Panc1 (cell line): ENCODE measurements around the gene NDUFB8. TPM values are rescaled to one million over a fixed set of nuclear protein-coding genes. Genes with fewer than 3 reads are reported as not detected.

Experiments
- ATAC-seq: fragments of 200-7000 bp; cut with Tn5 transposase; 2 replicates; pipeline ENCODE4 v1.9.1; 2020; ENCODE audit warnings: mild to moderate bottlenecking, moderate library complexity
- BruUV-seq: library from RNA; stranded (reverse); fragments of 400-500 nt; replicated peaks from 2 replicates; lab custom pipeline; 2021; lab: Mats Ljungman, UMichigan
- CTCF ChIA-PET: fragments of 300-600 bp; sonication (Branson Sonifier 250); formaldehyde crosslinking; loops from one replicate; lab custom pipeline; 2022; ENCODE audit warnings: antibody characterized with exemption; lab: Charles Lee
- POLR2A ChIA-PET: fragments of 300-600 bp; sonication (Branson Sonifier 250); formaldehyde crosslinking; loops from one replicate; lab custom pipeline; 2022; ENCODE audit warnings: antibody characterized with exemption; lab: Charles Lee
- DNase-seq: peaks from one replicate; pipeline ENCODE4 v3.0.0-alpha.2; 2010; ENCODE audit warnings: low read depth, low spot score
- H3K27ac ChIP-seq: 2 replicates; pipeline ENCODE4 v1.5.1; 2011; ENCODE audit warnings: mild to moderate bottlenecking, low read length, inconsistent platforms
- H3K27me3 ChIP-seq: fragments of 200-500 bp; sonication (Bioruptor generic); 2 replicates; pipeline ENCODE4 v1.6.0; 2014; ENCODE audit warnings: low read length, inconsistent platforms; ENCODE audit not compliant: control insufficient read depth, insufficient read depth
- H3K36me3 ChIP-seq: fragments of 200-500 bp; sonication (Bioruptor generic); 2 replicates; pipeline ENCODE4 v1.5.1; 2014; ENCODE audit warnings: inconsistent platforms, mild to moderate bottlenecking, low read length, moderate library complexity; ENCODE audit not compliant: control insufficient read depth, insufficient read depth
- H3K4me1 ChIP-seq: 2 replicates; pipeline ENCODE4 v1.5.1; 2011; ENCODE audit warnings: inconsistent platforms, mild to moderate bottlenecking, low read length, moderate library complexity; ENCODE audit not compliant: control insufficient read depth, insufficient read depth
- H3K4me3 ChIP-seq, 2 experiments: 2 replicates each; pipeline ENCODE4 v1.5.1; 2011 to 2012; ENCODE audit warnings: low read depth in 2 of 2, low read length in 2 of 2, mild to moderate bottlenecking in 2 of 2, inconsistent platforms in 1 of 2, moderate library complexity in 1 of 2
- H3K9me3 ChIP-seq: fragments of 200-500 bp; sonication (Bioruptor generic); 2 replicates; pipeline ENCODE4 v1.5.1; 2014; ENCODE audit warnings: low read depth, mild to moderate bottlenecking, inconsistent platforms, low read length, moderate library complexity; ENCODE audit not compliant: control insufficient read depth, insufficient read depth
- CTCF ChIP-seq: fragments of 450-650 bp; IDR thresholded peaks from 2 replicates; pipeline ENCODE4 v1.5.1; 2017; ENCODE audit warnings: mild to moderate bottlenecking
- POLR2AphosphoS5 ChIP-seq: IDR thresholded peaks from 2 replicates; pipeline ENCODE4 v1.6.1; 2012; ENCODE audit warnings: mild to moderate bottlenecking, low read depth, low read length, moderate library complexity
- SIN3A ChIP-seq: IDR thresholded peaks from 2 replicates; pipeline ENCODE4 v1.6.1; 2012; ENCODE audit warnings: low read depth, mild to moderate bottlenecking, low read length, moderate library complexity, borderline replicate concordance; ENCODE audit not compliant: insufficient read depth
- TCF7L2 ChIP-seq: IDR thresholded peaks from 2 replicates; pipeline ENCODE4 v1.6.1; 2011; ENCODE audit warnings: mild to moderate bottlenecking, low read depth, low read length, inconsistent platforms
- in situ Hi-C: cut with HindIII; loops from 2 replicates; pipeline ENCODE4 v1.10.0; 2016; ENCODE audit warnings: low sequenced_read_pairs, low pct_unique_long_range_greater_than_20kb
- intact Hi-C: fragments of 100-400 bp; cut with micrococcal nuclease; formaldehyde crosslinking; loops from one replicate; pipeline ENCODE4 v1.10.0; 2022; ENCODE audit not compliant: unreplicated experiment
- total RNA-seq: library from RNA; stranded (reverse); gene quantifications from one replicate; pipeline ENCODE4 v1.2.1, GENCODE V29; 2021; ENCODE audit not compliant: unreplicated experiment
- TF ChIP-seq, protein P1 (sequence below), 2 experiments: IDR thresholded peaks; 2 replicates each; pipeline ENCODE4 v1.6.1; 2011 to 2012; ENCODE audit warnings: low read depth in 2 of 2, control low read depth in 1 of 2, low read length in 1 of 2, mild to moderate bottlenecking in 1 of 2, moderate library complexity in 1 of 2; ENCODE audit not compliant: insufficient read depth in 1 of 2

The NDUFB8 gene
- total RNA-seq, 1 experiment from 2014 or later, result 242 TPM

- intact Hi-C loops, result no loop called here
- POLR2A ChIA-PET, result interaction anchor here (0.6 to 0.7 kb wide), 3 partner anchors 56 to 240 kb away, joined by 6 to 12 read pairs (median 10); no protein-coding TSS in a partner anchor
- no peaks in the 10 kb centered on the region; the same call in 1 of the 2 replicates for H3K27me3 ChIP-seq
These were observed 41.6 kb upstream of the NDUFB8 start for GRCh38 chr10:100571084-100571856.

GRCh38 chr10:100570506-100570905 is 40.8 kb upstream of the NDUFB8 start:
- POLR2A ChIA-PET, result no interaction called here
- Histone ChIP-seq H3K4me3 (no peak overlapping the region), H3K9me3 (no peaks in the 10 kb centered on the region), H3K4me1 (no peaks in the 10 kb centered on the region), H3K27me3 (no peaks in the 10 kb centered on the region; the same call in 1 of the 2 replicates), H3K36me3 (no peaks in the 10 kb centered on the region), H3K27ac (no peak overlapping the region)
- ATAC-seq (no peak), DNase-seq (no peak)
- CTCF ChIA-PET, result no interaction called here
- intact Hi-C loops (no loop called here), in situ Hi-C loops (no loop called here)
- TF ChIP-seq, protein P1, sequence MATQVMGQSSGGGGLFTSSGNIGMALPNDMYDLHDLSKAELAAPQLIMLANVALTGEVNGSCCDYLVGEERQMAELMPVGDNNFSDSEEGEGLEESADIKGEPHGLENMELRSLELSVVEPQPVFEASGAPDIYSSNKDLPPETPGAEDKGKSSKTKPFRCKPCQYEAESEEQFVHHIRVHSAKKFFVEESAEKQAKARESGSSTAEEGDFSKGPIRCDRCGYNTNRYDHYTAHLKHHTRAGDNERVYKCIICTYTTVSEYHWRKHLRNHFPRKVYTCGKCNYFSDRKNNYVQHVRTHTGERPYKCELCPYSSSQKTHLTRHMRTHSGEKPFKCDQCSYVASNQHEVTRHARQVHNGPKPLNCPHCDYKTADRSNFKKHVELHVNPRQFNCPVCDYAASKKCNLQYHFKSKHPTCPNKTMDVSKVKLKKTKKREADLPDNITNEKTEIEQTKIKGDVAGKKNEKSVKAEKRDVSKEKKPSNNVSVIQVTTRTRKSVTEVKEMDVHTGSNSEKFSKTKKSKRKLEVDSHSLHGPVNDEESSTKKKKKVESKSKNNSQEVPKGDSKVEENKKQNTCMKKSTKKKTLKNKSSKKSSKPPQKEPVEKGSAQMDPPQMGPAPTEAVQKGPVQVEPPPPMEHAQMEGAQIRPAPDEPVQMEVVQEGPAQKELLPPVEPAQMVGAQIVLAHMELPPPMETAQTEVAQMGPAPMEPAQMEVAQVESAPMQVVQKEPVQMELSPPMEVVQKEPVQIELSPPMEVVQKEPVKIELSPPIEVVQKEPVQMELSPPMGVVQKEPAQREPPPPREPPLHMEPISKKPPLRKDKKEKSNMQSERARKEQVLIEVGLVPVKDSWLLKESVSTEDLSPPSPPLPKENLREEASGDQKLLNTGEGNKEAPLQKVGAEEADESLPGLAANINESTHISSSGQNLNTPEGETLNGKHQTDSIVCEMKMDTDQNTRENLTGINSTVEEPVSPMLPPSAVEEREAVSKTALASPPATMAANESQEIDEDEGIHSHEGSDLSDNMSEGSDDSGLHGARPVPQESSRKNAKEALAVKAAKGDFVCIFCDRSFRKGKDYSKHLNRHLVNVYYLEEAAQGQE (IDR thresholded peaks at IDR 0.05; ENCODE audit: insufficient read depth in 1 of 2, low read depth in 2 of 2, low read length in 1 of 2), result no peak
- TF ChIP-seq CTCF (no peak), POLR2AphosphoS5 (no peak)
- BruUV-seq, result no TSS peak

More at GRCh38 chr10:100571084-100571856, 41.6 kb upstream of the NDUFB8 start:
- Histone ChIP-seq H3K4me1 (no peaks in the 10 kb centered on the region), H3K4me3 (no peak overlapping the region), H3K36me3 (no peaks in the 10 kb centered on the region), H3K27ac (no peak overlapping the region), H3K9me3 (no peaks in the 10 kb centered on the region)
- no TSS peak for BruUV-seq
- ATAC-seq (no peak), DNase-seq (no peak)
- no peak for TF ChIP-seq SIN3A
- no peak for TF ChIP-seq CTCF
- no peak for TF ChIP-seq TCF7L2
- TF ChIP-seq, protein P1 (IDR thresholded peaks at IDR 0.05; ENCODE audit: insufficient read depth in 1 of 2, low read depth in 2 of 2, low read length in 1 of 2), result no peak
- no peak for TF ChIP-seq POLR2AphosphoS5
- in situ Hi-C loops, result no loop called here
- CTCF ChIA-PET, result no interaction called here
